Activated T-helper 9 cell treated with anti-CD3 and anti-CD28 coated beads, Interleukin-2, amount 50 U/mL, for 16 hours (primary cell): Measurements from ENCODE around the gene CACHD1.
"Not testable (repeated sequence)": the region's sequence is repeated elsewhere in the genome, so short reads cannot be mapped to it uniquely, and the experiment has no call there.

Source experiments
- DNase-seq: peaks from one replicate; pipeline ENCODE4 v3.0.0-alpha.2; 2020; ENCODE audit warnings: low read depth

The CACHD1 gene

GRCh38 chr1:64497088-64497883 is 27.4 kb downstream of the CACHD1 start:
- no peak for DNase-seq

- no peak for DNase-seq
Observed at GRCh38 chr1:64498325-64498724, 28.4 kb downstream of the CACHD1 start.

- no peak for DNase-seq
Observed at GRCh38 chr1:64499011-64499410, 29.1 kb downstream of the CACHD1 start.

GRCh38 chr1:64499966-64500365 is 30.0 kb downstream of the CACHD1 start:
- no peak for DNase-seq

GRCh38 chr1:64502083-64502482 is 32.2 kb downstream of the CACHD1 start:
- no peak for DNase-seq

GRCh38 chr1:64502931-64503330 is 33.0 kb downstream of the CACHD1 start:
- DNase-seq = no peak

GRCh38 chr1:64505232-64505943 is 35.5 kb downstream of the CACHD1 start:
- DNase-seq = peak; percentile 20

GRCh38 chr1:64505944-64506655 is 36.2 kb downstream of the CACHD1 start:
- DNase-seq = no peak

GRCh38 chr1:64508629-64509028 is 38.7 kb downstream of the CACHD1 start:
- DNase-seq = no peak

- DNase-seq = no peak
Observed at GRCh38 chr1:64511044-64511443, 41.1 kb downstream of the CACHD1 start.

GRCh38 chr1:64512206-64512605 is 42.3 kb downstream of the CACHD1 start:
- not testable (repeated sequence) for DNase-seq

- no peak for DNase-seq
Observed at GRCh38 chr1:64513545-64513944, 43.6 kb downstream of the CACHD1 start.

- DNase-seq = no peak
Observed at GRCh38 chr1:64514197-64514765, 44.4 kb downstream of the CACHD1 start.

GRCh38 chr1:64515427-64515826 is 45.5 kb downstream of the CACHD1 start:
- DNase-seq = no peak

- DNase-seq = no peak
Observed at GRCh38 chr1:64516301-64516700, 46.4 kb downstream of the CACHD1 start.

- no peak for DNase-seq
Observed at GRCh38 chr1:64516803-64517568, 47.1 kb downstream of the CACHD1 start.

GRCh38 chr1:64517640-64518039 is 47.7 kb downstream of the CACHD1 start:
- no peak for DNase-seq

GRCh38 chr1:64518692-64519481 is 49.0 kb downstream of the CACHD1 start:
- no peak for DNase-seq

- no peak for DNase-seq
Observed at GRCh38 chr1:64519901-64520300, 50.0 kb downstream of the CACHD1 start.

- no peak for DNase-seq
Observed at GRCh38 chr1:64522740-64523139, 52.8 kb downstream of the CACHD1 start.
